Thyroid gland (tissue), 4 donors: ENCODE measurements around the gene LARP6. TPM values are rescaled to one million over a fixed set of nuclear protein-coding genes. Genes with fewer than 3 reads are reported as not detected.
"Not testable (repeated sequence)": the region's sequence is repeated elsewhere in the genome, so short reads cannot be mapped to it uniquely, and the experiment has no call there.

ENCODE experiments used
- DNase-seq, 2 donors: peaks; one replicate each; pipeline ENCODE4 v3.0.0-alpha.2; 2019
- H3K27ac ChIP-seq, 3 donors: fragments of 200-600 bp; sonication (generic); 1 replicate in 2 of 3; 2 replicates in 1 of 3; pipeline ENCODE4 v1.5.1; 2016 to 2019; ENCODE audit warnings: mild to moderate bottlenecking in 1 of 3, moderate library complexity in 1 of 3
- H3K27me3 ChIP-seq: fragments of 200-600 bp; sonication (generic); one replicate; pipeline ENCODE4 v1.5.1; 2019
- H3K36me3 ChIP-seq, 2 donors: fragments of 200-600 bp; sonication (generic); one replicate each; pipeline ENCODE4 v1.5.1; 2016 to 2019
- H3K4me1 ChIP-seq, 2 donors: fragments of 200-600 bp; sonication (generic); one replicate each; pipeline ENCODE4 v1.5.1; 2017 to 2019
- H3K4me3 ChIP-seq, 3 donors: fragments of 200-600 bp; sonication (generic); replicated peaks in 1 of 3; 1 replicate in 2 of 3; 2 replicates in 1 of 3; pipeline ENCODE4 v1.5.1; 2016; ENCODE audit warnings: mild to moderate bottlenecking in 1 of 3
- H3K9me3 ChIP-seq: fragments of 200-600 bp; sonication (generic); one replicate; pipeline ENCODE4 v1.5.1; 2017
- CTCF ChIP-seq, 6 experiments: fragments of 200-600 bp in 3 of 6; fragments of 450-650 bp in 3 of 6; sonication (generic) in 3 of 6; IDR thresholded peaks; one replicate each; pipeline ENCODE4 v1.5.1; 2016 to 2019; ENCODE audit warnings: antibody characterized with exemption in 6 of 6, mild to moderate bottlenecking in 2 of 6, inconsistent platforms in 1 of 6, moderate library complexity in 1 of 6
- POLR2A ChIP-seq, 2 donors: fragments of 450-650 bp; IDR thresholded peaks; one replicate each; pipeline ENCODE4 v1.6.1; 2017; ENCODE audit warnings: antibody characterized with exemption in 2 of 2, mild to moderate bottlenecking in 2 of 2, moderate library complexity in 1 of 2
- WGBS, 2 donors: methylation state at CpG; one replicate each; pipeline ENCODE4 v1.1.5; 2017; 5-methylcytosine and 5-hydroxymethylcytosine counted together
- intact Hi-C: fragments of 100-400 bp; cut with DNase I; formaldehyde crosslinking; loops from one replicate; pipeline ENCODE4 v1.15.1; 2023
- total RNA-seq, 4 donors: library from RNA; depleted of rRNA; stranded (reverse); fragments of >200 nt; gene quantifications; one replicate each; pipeline ENCODE4 v1.2.3, GENCODE V29; 2016

LARP6 gene
- total RNA-seq, 4 donors from 2014 or later: 70.8 to 123 (median 92.9) TPM

GRCh38 chr15:70859322-70859908 lies 5.5 kb upstream of the LARP6 start:
- intact Hi-C loops: no loop called here
- WGBS, 2 donors: 92 to 98% methylated on average over 9 to 14 of the region's 14 CpGs
- Histone ChIP-seq H3K27me3 (no peaks in the 10 kb centered on the region), H3K4me3 (no peak overlapping the region), H3K27ac (no peak overlapping the region), H3K9me3 (no peaks in the 10 kb centered on the region), H3K4me1 (peaks cover 10 to 26% of the 10 kb centered on the region in 2 donors), H3K36me3 (no peaks in the 10 kb centered on the region)
- no peak for TF ChIP-seq POLR2A (IDR thresholded peaks at IDR 0.05)
- TF ChIP-seq CTCF (IDR thresholded peaks at IDR 0.05): no peak
- no peak for DNase-seq

- intact Hi-C loops, H3K27me3 ChIP-seq: not testable (repeated sequence)
- H3K4me1 ChIP-seq: peaks cover 10 to 28% of the 10 kb centered on the region in 2 donors
Measured at GRCh38 chr15:70858614-70859321, 4.8 kb upstream of the LARP6 start.

GRCh38 chr15:70857562-70858285 lies 3.8 kb upstream of the LARP6 start:
- H3K36me3 ChIP-seq: no peaks in the 10 kb centered on the region
- peak overlapping the region in 1 of 3 donors; percentile 53 for H3K27ac ChIP-seq
- H3K4me1 ChIP-seq: peaks cover 15 to 28% of the 10 kb centered on the region in 2 donors
- H3K9me3 ChIP-seq: no peaks in the 10 kb centered on the region
- DNase-seq: no peak
- WGBS, 2 donors: 84 to 88% methylated on average over 3 of the region's 3 CpGs
- no peak overlapping the region for H3K4me3 ChIP-seq
- intact Hi-C loops: no loop called here
- TF ChIP-seq CTCF (IDR thresholded peaks at IDR 0.05) (no peak), POLR2A (IDR thresholded peaks at IDR 0.05) (no peak)
- no peaks in the 10 kb centered on the region for H3K27me3 ChIP-seq

More at GRCh38 chr15:70858614-70859321, 4.8 kb upstream of the LARP6 start:
- not testable (repeated sequence) for H3K4me3 ChIP-seq, H3K36me3 ChIP-seq, H3K9me3 ChIP-seq, H3K27ac ChIP-seq
- DNase-seq: peak in 1 of 2 donors; percentile 35
- 83 to 90% methylated on average over 8 to 9 of the region's 9 CpGs for WGBS, 2 donors

GRCh38 chr15:70856884-70857561 lies 3.1 kb upstream of the LARP6 start:
- 80% methylated on average over 5 of the region's 5 CpGs for WGBS, 2 donors
- Histone ChIP-seq H3K27ac (peak overlapping the region in 1 of 3 donors; percentile 53), H3K36me3 (no peaks in the 10 kb centered on the region), H3K9me3 (no peaks in the 10 kb centered on the region), H3K4me1 (peaks cover 20 to 35% of the 10 kb centered on the region in 2 donors), H3K4me3 (no peak overlapping the region), H3K27me3 (no peaks in the 10 kb centered on the region)
- no peak for TF ChIP-seq POLR2A (IDR thresholded peaks at IDR 0.05)
- no peak for TF ChIP-seq CTCF (IDR thresholded peaks at IDR 0.05)
- peak; percentile 50 to 64 for DNase-seq
- intact Hi-C loops: no loop called here

GRCh38 chr15:70856177-70856883 lies 2.4 kb upstream of the LARP6 start:
- 70 to 81% methylated on average over 7 of the region's 7 CpGs for WGBS, 2 donors
- TF ChIP-seq CTCF (IDR thresholded peaks at IDR 0.05) (no peak), POLR2A (IDR thresholded peaks at IDR 0.05) (no peak)

More at GRCh38 chr15:70856177-70856883, 2.4 kb upstream of the LARP6 start:
- Histone ChIP-seq H3K4me3 (no peak overlapping the region), H3K27me3 (no peaks in the 10 kb centered on the region), H3K27ac (peak overlapping the region in 1 of 3 donors; percentile 53), H3K4me1 (peaks cover 20 to 40% of the 10 kb centered on the region in 2 donors), H3K9me3 (no peaks in the 10 kb centered on the region), H3K36me3 (no peaks in the 10 kb centered on the region)
- no peak for DNase-seq
- intact Hi-C loops: no loop called here
